ENCODE data around the gene AUTS2.

Gene AUTS2

DNA sequence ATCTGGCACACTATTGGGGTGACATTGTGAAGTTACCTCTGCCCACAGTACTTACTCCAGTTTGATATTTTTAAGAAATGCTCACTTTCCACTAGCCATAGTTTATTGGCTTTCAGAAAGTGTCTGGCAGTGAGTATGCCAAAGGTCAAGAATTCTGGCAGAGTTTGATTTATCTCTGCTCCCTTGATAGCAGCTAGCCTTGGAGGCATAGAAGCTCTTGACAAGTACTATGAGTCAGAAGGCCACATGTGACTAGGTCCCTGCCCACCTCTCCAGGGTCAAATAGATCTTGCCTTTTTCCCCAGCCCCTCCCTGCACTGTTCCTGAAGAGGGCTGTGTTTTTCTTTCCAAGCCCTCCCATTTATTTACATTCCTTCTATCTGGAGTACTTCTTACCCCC, 202.2 kb downstream of the AUTS2 start:
- Histone ChIP-seq H3K27ac (ENCODE audit: extremely low read depth, low read depth, low read length) (peak overlapping the region; percentile 20; the same call in 1 of the 2 replicates), H3K4me1 (ENCODE audit: control insufficient read depth, insufficient read depth, low read length) (peaks cover 53% of the 10 kb centered on the region), H3K36me3 (ENCODE audit: control insufficient read depth in 2 of 2, insufficient read depth in 1 of 2, low read length in 2 of 2) (no peaks in the 10 kb centered on the region), H3K9me3 (ENCODE audit: control insufficient read depth, insufficient read depth, low read depth, low read length) (no peaks in the 10 kb centered on the region), H3K4me3 (ENCODE audit: low read depth, low read length) (no peak overlapping the region)
- ChIA-PET POLR2A (no interaction called here), CTCF (interaction anchor here (1.2 kb wide), 1 partner anchor 26 kb away, joined by 3 read pairs; no protein-coding TSS in a partner anchor)
- TF ChIP-seq ZNF274 (IDR thresholded peaks at IDR 0.05; ENCODE audit: low read length) (no peak), ZNF274 (tag by site-specific recombination; IDR thresholded peaks at IDR 0.05; ENCODE audit: borderline replicate concordance) (no peak), ZNF548 (tag by site-specific recombination; IDR thresholded peaks at IDR 0.05) (no peak), ZNF560 (tag by site-specific recombination; IDR thresholded peaks at IDR 0.05; ENCODE audit: borderline replicate concordance) (no peak), ZNF391 (tag by site-specific recombination; IDR thresholded peaks at IDR 0.05; ENCODE audit: borderline replicate concordance, low read depth) (no peak), ZNF292 (tag by site-specific recombination; IDR thresholded peaks at IDR 0.05; ENCODE audit: borderline replicate concordance, low read depth) (no peak), KLF10 (tag by site-specific recombination; IDR thresholded peaks at IDR 0.05) (peak; percentile 76), KLF9 (tag by site-specific recombination; IDR thresholded peaks at IDR 0.05; ENCODE audit: low read depth) (0 out of 2 replicates have a peak, but pooled peaks have one; percentile 22), ZIC2 (tag by site-specific recombination; IDR thresholded peaks at IDR 0.05) (no peak), ZNF221 (tag by site-specific recombination; IDR thresholded peaks at IDR 0.05; ENCODE audit: borderline replicate concordance) (no peak), ZNF366 (tag by site-specific recombination; conservative IDR thresholded peaks at IDR 0.05) (peak; percentile 77), ZBTB17 (tag by site-specific recombination; IDR thresholded peaks at IDR 0.05) (peak; percentile 79), KLF8 (tag by site-specific recombination; IDR thresholded peaks at IDR 0.05) (peak; percentile 70), ZNF658 (tag by site-specific recombination; IDR thresholded peaks at IDR 0.05) (no peak), SALL2 (tag by site-specific recombination; IDR thresholded peaks at IDR 0.05; ENCODE audit: borderline replicate concordance) (no peak), BCL11A (tag by site-specific recombination; IDR thresholded peaks at IDR 0.05; ENCODE audit: low read depth) (peak; percentile 22; the same call in 1 of the 2 replicates), GLIS1 (tag by site-specific recombination; IDR thresholded peaks at IDR 0.05) (peak; percentile 33; the same call in 1 of the 2 replicates), ZNF561 (tag by site-specific recombination; IDR thresholded peaks at IDR 0.05; ENCODE audit: borderline replicate concordance) (0 out of 2 replicates have a peak, but pooled peaks have one; percentile 37), FEZF1 (tag by site-specific recombination; IDR thresholded peaks at IDR 0.05) (peak; percentile 86)
- TF ChIP-seq, protein P1, sequence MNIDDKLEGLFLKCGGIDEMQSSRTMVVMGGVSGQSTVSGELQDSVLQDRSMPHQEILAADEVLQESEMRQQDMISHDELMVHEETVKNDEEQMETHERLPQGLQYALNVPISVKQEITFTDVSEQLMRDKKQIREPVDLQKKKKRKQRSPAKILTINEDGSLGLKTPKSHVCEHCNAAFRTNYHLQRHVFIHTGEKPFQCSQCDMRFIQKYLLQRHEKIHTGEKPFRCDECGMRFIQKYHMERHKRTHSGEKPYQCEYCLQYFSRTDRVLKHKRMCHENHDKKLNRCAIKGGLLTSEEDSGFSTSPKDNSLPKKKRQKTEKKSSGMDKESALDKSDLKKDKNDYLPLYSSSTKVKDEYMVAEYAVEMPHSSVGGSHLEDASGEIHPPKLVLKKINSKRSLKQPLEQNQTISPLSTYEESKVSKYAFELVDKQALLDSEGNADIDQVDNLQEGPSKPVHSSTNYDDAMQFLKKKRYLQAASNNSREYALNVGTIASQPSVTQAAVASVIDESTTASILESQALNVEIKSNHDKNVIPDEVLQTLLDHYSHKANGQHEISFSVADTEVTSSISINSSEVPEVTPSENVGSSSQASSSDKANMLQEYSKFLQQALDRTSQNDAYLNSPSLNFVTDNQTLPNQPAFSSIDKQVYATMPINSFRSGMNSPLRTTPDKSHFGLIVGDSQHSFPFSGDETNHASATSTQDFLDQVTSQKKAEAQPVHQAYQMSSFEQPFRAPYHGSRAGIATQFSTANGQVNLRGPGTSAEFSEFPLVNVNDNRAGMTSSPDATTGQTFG (tag by site-specific recombination; IDR thresholded peaks at IDR 0.05; ENCODE audit: borderline replicate concordance), result no peak
- TF ChIP-seq, protein P2, sequence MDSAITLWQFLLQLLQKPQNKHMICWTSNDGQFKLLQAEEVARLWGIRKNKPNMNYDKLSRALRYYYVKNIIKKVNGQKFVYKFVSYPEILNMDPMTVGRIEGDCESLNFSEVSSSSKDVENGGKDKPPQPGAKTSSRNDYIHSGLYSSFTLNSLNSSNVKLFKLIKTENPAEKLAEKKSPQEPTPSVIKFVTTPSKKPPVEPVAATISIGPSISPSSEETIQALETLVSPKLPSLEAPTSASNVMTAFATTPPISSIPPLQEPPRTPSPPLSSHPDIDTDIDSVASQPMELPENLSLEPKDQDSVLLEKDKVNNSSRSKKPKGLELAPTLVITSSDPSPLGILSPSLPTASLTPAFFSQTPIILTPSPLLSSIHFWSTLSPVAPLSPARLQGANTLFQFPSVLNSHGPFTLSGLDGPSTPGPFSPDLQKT (IDR thresholded peaks at IDR 0.05; ENCODE audit: borderline replicate concordance, low read depth, low read length), result no peak
- TF ChIP-seq, protein P3, sequence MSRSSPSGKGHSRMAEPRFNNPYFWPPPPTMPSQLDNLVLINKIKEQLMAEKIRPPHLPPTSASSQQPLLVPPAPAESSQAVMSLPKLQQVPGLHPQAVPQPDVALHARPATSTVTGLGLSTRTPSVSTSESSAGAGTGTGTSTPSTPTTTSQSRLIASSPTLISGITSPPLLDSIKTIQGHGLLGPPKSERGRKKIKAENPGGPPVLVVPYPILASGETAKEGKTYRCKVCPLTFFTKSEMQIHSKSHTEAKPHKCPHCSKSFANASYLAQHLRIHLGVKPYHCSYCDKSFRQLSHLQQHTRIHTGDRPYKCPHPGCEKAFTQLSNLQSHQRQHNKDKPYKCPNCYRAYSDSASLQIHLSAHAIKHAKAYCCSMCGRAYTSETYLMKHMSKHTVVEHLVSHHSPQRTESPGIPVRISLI (tag by site-specific recombination; IDR thresholded peaks at IDR 0.05), result no peak
- TF ChIP-seq, protein P4, sequence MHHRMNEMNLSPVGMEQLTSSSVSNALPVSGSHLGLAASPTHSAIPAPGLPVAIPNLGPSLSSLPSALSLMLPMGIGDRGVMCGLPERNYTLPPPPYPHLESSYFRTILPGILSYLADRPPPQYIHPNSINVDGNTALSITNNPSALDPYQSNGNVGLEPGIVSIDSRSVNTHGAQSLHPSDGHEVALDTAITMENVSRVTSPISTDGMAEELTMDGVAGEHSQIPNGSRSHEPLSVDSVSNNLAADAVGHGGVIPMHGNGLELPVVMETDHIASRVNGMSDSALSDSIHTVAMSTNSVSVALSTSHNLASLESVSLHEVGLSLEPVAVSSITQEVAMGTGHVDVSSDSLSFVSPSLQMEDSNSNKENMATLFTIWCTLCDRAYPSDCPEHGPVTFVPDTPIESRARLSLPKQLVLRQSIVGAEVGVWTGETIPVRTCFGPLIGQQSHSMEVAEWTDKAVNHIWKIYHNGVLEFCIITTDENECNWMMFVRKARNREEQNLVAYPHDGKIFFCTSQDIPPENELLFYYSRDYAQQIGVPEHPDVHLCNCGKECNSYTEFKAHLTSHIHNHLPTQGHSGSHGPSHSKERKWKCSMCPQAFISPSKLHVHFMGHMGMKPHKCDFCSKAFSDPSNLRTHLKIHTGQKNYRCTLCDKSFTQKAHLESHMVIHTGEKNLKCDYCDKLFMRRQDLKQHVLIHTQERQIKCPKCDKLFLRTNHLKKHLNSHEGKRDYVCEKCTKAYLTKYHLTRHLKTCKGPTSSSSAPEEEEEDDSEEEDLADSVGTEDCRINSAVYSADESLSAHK (tag by site-specific recombination; IDR thresholded peaks at IDR 0.05), result peak; percentile 36
- TF ChIP-seq, protein P5, sequence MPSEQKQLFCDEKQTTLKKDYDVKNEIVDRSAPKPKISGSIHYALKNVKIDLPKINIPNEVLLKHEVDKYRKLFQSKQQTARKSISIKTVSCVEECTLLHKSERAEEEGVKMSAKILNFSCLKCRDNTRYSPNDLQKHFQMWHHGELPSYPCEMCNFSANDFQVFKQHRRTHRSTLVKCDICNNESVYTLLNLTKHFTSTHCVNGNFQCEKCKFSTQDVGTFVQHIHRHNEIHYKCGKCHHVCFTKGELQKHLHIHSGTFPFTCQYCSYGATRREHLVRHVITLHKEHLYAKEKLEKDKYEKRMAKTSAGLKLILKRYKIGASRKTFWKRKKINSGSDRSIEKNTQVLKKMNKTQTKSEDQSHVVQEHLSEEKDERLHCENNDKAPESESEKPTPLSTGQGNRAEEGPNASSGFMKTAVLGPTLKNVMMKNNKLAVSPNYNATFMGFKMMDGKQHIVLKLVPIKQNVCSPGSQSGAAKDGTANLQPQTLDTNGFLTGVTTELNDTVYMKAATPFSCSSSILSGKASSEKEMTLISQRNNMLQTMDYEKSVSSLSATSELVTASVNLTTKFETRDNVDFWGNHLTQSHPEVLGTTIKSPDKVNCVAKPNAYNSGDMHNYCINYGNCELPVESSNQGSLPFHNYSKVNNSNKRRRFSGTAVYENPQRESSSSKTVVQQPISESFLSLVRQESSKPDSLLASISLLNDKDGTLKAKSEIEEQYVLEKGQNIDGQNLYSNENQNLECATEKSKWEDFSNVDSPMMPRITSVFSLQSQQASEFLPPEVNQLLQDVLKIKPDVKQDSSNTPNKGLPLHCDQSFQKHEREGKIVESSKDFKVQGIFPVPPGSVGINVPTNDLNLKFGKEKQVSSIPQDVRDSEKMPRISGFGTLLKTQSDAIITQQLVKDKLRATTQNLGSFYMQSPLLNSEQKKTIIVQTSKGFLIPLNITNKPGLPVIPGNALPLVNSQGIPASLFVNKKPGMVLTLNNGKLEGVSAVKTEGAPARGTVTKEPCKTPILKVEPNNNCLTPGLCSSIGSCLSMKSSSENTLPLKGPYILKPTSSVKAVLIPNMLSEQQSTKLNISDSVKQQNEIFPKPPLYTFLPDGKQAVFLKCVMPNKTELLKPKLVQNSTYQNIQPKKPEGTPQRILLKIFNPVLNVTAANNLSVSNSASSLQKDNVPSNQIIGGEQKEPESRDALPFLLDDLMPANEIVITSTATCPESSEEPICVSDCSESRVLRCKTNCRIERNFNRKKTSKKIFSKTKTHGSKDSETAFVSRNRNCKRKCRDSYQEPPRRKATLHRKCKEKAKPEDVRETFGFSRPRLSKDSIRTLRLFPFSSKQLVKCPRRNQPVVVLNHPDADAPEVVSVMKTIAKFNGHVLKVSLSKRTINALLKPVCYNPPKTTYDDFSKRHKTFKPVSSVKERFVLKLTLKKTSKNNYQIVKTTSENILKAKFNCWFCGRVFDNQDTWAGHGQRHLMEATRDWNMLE (tag by site-specific recombination; conservative IDR thresholded peaks at IDR 0.05; ENCODE audit: low read depth), result no peak
- TF ChIP-seq, protein P6, sequence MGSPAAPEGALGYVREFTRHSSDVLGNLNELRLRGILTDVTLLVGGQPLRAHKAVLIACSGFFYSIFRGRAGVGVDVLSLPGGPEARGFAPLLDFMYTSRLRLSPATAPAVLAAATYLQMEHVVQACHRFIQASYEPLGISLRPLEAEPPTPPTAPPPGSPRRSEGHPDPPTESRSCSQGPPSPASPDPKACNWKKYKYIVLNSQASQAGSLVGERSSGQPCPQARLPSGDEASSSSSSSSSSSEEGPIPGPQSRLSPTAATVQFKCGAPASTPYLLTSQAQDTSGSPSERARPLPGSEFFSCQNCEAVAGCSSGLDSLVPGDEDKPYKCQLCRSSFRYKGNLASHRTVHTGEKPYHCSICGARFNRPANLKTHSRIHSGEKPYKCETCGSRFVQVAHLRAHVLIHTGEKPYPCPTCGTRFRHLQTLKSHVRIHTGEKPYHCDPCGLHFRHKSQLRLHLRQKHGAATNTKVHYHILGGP (tag by site-specific recombination; IDR thresholded peaks at IDR 0.05), result no peak
